HG03469 (cell line): ENCODE data around the gene SCYGR6.
"Not testable (repeated sequence)": the region's sequence is repeated elsewhere in the genome, so short reads cannot be mapped to it uniquely, and the experiment has no call there.

Experiments used
- ATAC-seq: cut with Tn5 transposase; IDR thresholded peaks from one replicate; pipeline ENCODE4 v1.9.1; 2021; ENCODE audit warnings: mild to moderate bottlenecking, moderate library complexity, moderate number of reproducible peaks; ENCODE audit not compliant: unreplicated experiment

SCYGR6 gene, protein sequence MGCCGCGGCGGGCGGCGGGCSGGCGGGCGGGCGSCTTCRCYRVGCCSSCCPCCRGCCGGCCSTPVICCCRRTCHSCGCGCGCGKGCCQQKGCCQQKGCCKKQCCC

DNA sequence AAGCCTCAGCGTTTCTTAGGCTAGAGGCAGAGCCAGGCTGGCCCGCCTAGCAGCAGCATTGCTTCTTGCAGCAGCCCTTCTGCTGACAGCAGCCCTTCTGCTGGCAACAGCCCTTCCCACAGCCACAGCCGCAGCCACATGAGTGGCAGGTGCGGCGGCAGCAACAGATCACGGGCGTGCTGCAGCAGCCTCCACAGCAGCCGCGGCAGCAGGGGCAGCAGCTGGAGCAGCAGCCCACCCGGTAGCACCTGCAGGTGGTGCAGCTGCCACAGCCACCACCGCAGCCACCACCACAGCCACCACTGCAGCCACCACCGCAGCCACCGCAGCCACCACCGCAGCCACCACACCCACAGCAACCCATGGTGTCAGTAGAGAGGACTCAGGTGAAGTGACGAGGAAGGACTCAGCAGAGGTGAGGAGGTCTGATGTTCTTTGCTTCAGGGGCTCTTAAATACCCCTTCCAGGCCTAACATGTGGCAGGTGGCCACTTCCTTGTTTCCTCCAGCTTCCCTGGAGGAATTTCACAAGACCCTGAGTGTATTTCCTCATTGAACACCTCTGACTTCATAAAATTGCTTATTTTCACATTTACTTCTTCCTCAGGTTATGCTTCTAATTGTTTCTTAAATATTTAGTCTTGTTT lies at the start of gene SCYGR6:
Gene SCYGR6 (minus strand): TSS at position 364 of the 646 bp plus-strand sequence. CDS start 0 bp downstream, at position 364.
- ATAC-seq = no peak

DNA sequence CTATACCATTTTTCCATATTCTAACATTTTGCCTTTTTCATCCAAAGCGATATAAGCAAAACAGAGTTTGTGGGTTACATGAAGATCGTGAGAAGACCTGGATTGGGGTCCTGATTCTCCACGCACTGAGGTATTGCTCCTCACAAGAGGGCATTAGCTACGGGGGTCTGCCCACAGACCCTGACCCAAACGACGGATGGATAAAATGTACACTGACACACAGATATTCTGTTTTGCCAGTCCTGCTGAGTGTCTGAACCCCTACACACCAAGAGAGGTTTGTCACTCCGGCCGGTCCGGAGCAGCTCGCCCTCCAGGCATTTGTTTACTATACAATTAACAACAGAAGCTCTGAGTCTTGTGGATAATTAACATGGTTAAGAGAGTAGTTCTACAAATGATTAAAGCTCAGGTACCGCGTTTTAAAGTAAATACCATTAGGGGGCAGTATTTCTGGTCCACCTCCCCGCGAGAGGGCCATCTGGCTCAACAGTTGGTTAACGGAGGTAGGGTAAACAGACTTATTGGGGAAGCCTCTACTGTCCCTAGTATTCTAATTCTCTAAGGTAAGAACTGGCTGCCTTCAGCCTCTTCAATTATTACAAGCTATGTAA lies 49.6 kb upstream of the SCYGR6 start:
- ATAC-seq = no peak

DNA sequence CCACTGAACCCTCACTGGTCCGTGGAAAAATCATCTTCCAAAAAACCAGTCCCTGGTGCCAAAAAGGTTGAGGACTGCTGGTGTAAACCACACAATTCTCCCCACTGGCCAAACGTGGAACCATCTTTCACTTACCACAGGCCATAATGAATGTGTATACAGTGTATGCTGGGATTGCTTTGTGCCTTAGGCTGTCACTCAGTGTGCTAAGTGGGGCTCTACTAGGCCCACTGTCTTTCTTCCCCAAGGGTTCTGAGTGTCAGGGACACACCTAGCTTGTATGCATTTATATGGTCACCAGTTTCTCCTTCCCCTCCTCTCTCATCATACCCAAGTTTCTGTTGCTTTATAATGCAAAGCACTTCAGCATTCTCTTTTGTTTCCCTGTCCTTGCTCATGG lies 48.4 kb upstream of the SCYGR6 start:
- no peak for ATAC-seq

DNA sequence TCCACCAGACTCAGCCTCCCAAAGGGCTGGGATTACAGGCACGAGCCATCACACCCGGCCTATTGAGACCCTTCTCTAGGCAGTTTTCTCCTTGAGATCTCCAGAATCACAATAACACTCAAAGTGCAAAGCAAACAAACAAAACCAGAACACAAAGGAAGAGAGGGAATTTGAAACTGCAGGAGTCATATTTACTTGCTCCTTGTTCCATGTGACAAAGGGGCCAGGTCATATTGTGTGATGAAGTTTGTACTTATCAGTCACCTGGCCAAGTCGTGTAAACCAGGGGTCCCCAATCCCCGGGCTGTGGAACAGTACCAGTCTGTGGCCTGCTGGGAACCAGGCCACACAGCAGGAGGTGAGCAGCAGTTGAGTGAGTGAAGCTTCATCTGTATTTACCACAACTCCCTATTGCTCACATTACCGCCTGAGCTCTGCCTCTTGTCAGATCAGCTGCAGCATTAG lies 47.7 kb upstream of the SCYGR6 start:
- ATAC-seq = no peak

DNA sequence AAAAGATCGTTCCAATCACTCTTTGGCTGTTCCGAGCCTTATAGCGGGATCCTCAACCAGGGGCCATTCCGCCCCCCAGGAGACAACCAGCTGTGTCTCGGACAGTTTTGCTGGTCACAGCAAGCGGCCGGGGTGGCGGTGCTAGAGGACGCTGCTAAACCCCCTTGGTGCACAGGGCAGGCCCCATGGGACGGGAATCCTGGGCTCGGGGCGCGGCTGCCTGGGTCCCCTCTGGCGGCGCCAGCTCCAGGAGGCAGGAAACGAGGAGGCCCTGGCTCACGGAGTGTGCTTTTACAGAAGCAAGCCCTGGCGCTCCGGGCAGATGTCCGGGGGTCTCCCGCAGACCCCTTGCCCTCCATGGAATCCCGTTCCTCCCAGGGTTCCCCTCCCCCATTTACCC lies 43.3 kb upstream of the SCYGR6 start:
- ATAC-seq = no peak

DNA sequence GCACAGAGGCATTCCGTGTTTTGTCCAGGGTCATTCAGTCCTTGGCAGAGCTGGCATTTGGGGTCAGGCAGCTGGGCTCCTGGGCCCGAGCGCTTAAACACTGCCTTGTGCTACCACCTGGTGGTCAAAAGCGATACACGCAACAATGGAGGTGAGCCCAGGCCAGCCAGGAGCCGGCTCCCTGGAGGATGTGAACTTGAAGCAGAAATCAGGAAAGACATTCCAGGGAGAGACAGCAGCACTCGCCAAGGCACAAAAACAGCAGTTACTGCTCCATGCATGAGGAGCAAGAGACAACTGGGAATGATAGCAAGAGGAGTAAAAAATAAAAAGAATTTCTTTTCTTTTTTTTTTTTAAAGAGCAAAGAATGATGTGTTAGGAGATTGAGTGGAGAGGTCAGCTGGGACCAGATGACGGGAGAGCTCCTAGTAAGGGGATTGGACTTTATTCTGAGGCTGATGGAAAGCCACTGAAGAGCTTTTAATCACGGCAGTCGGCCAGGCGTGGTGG lies 41.9 kb upstream of the SCYGR6 start:
- ATAC-seq = peak; percentile 98

DNA sequence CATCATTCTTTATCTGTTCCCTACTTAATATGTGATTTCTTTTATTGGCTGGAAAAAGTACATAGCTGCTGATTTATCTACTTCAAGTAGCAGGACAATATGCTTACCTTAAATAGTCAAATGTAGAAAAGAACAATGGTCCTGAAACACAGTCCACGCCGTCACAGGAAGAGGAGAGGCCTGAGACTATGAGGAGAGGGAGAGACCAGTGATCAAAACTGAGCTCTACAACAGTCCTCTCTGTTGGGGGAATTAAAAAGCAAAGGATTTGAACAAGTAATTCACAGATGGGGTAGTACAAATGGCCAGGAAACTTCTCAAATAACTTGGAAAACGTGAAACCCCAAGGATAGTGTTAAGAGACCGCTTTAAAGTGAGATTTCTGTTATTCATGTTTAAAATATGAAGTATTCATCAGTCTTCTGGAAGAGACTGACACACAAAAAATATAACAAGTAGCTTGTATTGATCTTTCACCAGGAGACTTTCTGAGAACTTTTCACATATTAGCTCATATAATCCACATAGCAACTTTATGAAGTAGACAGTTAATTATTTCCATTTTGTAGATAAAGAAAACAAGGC lies 41.3 kb upstream of the SCYGR6 start:
- no peak for ATAC-seq

DNA sequence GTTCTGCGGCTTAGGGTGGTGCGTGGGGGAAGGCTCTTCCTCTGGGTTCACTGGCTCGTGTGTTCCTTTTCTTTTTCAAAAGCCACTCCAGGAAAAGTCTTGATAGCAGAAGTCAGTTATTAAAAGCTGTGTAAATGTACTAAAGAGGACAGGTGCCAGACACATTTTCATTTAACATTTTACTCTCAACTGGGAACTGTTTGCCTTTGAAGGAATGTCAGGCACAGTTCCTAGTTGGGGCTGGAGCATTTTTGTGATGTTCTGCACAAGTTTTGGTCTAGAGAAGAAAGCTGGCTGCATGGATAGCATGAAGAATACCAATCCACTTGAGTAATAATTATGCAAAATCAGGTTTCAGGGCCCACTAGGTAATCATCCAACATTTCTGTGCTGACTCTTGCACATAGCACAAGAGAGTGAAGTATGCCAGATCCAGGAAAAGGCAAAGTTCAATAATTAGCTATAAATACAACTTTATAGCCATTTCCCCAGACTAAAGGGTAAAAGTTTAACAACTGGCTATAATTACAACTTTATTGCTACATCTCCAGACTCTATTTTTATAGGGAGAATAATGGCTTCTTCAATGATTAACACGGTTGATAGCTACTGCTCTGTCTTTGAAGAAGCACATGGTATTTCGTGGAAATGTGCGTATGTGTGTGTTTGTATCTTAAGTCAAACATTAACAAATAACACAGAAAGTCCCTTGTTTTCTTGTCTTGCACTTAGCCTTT lies 37.4 kb upstream of the SCYGR6 start:
- no peak for ATAC-seq

DNA sequence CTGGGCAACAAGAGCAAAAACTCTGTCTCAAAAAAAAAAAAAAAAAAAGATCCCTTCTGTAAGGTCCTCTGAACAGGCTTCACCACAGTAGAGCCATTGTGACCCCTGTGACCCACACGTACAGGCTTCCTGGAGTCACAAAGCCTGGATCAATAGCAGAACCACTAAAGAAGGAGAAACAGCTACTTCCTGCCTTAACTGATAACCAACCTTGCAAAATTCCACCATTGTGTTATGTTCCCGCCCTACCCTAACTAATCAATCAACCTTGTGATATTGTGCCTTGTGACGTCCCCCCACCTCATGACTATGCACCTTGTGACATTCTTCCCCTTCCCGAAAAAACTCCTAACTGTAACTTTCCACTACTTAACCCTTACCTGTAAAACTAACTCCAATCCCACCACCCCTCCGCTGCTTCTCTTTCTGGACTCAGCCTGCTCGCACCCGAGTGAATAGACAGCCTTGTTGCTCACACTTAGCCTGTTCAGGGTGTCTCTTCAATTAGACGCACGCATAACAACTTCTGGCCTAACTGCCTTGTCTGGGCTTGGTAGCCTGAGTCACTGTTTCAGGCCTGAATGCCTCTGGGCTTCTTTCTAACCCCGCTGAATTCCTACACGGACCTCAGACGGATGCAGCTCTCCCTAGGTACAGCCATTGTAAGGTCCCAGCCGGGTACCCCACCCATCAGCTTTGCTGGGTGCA lies 35.0 kb upstream of the SCYGR6 start:
- ATAC-seq = no peak

DNA sequence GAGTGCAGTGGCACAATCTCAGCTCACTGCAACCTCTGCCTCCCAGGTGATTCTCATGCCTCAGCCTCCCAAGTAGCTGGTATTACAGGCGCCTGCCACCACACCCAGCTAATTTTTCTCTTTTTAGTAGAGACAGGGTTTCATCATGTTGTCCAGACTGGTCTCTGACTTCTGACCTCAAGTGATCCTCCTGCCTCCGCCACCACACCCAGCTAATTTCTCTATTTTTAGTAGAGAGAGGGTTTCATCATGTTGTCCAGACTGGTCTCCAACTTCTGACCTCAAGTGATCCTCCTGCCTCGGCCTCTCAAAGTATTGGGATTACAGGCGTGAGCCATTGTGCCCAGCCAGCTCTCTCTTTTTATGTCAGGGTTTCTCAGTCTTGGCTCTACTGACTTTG lies 31.7 kb upstream of the SCYGR6 start:
- ATAC-seq = not testable (repeated sequence)

DNA sequence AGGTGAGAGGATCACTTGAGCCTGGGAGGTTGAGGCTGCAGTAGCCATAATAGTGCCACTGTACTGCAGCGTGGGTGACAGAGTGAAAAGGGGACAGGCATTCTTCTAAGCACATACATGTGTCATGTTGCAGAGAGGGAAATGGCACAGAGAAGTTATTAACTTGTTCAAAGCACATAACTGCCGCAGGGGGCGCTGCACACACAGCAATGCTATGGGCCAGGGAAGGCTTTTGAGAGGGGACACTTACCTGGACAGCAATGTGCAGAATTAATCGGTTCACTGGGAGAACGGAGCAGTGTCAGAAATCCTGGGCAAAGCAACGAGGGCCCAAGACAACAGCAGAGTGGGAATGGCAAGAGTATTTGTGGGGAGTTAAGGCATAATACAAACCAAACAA lies 23.5 kb upstream of the SCYGR6 start:
- no peak for ATAC-seq

DNA sequence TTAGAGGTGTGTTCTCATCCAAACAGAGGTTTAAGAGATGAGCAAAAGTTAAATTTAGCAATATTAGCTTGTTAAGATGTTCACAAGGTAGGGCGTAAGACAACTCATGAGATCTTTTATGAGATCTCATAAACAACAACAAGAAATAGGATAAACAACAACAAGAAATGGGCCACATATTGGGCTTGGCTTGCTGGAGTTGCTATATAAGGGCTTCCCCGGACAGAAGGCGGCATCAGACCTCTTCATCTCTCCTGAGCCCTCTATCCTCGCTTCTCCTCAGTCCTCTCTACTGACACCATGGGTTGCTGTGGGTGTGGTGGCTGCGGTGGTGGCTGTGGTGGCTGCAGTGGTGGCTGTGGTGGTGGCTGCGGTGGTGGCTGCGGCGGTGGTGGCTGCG lies 21.0 kb upstream of the SCYGR6 start, which contains the start of gene SCYGR8:
Gene SCYGR8 (plus strand): TSS at position 301 of the 400 bp plus-strand sequence. CDS start 0 bp downstream, at position 301.
- ATAC-seq = no peak

DNA sequence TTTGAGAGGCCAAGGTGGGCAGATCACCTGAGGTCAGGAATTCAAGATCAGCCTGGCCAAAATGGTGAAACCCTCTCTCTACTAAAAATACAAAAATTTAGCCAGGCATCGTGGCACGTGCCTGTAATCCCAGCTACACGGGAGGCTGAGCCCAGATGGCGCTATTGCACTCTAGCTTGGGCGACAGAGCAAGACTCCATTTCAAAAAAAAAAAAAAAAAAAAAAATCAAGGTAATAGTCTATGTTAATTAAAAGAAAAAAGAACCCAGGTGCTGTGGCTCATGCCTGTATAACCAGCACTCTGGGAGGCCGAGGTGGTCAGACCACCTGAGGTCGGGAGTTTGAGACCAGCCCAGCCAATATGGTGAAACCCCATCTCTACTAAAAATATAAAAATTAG lies 16.1 kb upstream of the SCYGR6 start:
- ATAC-seq = not testable (repeated sequence)

DNA sequence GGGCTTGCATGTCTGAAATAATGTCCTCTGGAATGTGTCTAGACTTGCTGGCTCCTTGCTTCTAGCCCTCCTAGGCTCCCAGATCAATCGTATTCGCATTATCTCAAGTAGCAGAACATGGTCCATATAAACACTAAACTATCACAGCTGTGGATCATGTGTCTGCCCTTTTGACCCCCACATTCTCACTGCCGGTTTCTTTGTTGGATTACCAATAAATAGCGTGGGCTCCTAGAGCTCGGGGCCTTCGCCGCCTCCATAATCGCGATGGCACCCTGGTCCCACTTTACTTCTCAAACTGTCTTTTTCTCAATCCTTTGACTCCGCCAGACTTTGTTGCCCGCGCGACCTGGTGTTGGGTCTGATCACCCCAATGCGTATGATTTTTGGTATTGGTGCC lies 14.8 kb upstream of the SCYGR6 start:
- ATAC-seq = no peak

DNA sequence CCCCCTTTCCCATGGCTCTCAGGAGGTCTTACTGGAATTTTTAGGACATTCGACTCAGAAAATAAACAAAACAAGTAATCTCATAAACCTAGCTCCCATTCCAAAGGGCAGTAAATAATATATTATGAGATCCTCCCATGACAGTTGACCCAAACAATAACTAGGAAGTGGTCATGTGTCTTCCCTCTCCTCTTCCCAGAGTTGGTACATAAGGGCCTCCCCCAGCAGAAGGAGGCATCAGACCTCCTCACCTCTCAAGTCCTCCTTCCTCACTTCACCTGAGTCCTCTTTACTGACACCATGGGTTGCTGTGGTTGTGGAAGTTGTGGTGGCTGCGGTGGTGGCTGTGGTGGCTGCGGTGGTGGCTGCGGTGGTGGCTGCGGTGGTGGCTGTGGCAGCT lies 3.5 kb upstream of the SCYGR6 start, which contains the start of gene SCYGR7:
Gene SCYGR7 (plus strand): TSS at position 301 of the 400 bp plus-strand sequence. CDS start 0 bp downstream, at position 301.
- ATAC-seq = no peak

DNA sequence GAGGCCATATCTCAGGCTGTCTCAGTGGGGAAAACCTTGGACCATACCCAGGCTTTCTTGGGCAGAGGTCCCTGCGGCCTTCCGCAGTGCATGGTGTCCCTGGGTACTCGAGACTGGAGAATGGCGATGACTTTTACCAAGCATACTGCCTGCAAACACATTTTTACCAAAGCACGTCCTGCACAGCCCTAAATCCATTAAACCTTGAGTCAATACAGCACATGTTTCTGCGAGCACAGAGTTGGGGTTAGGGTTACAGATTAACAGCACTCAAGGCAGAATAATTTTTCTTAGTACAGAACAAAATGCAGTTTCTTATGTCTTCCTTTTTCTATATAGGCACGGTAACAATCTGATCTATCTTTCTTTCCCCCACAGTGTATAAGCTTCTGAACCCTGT lies 1.7 kb downstream of the SCYGR6 start:
- not testable (repeated sequence) for ATAC-seq

DNA sequence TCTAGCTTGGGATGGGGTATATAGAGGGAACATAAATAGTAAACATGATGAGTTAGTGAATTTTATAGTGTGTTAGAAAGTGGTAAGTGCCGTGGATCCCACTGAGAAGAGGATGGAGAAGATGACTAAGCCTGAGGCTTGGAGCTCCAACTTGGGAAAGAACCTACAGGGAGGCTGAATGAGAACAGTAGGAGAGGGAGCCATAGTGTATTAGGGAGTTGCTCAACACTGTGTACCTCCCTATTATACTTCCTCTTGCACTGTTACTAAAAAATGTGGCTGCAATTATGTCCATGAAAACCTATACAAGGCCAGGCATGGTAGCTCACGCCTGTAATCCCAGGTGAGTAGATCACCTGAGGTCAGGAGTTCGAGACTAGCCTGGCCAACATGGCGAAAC lies 3.9 kb downstream of the SCYGR6 start:
- no peak for ATAC-seq

DNA sequence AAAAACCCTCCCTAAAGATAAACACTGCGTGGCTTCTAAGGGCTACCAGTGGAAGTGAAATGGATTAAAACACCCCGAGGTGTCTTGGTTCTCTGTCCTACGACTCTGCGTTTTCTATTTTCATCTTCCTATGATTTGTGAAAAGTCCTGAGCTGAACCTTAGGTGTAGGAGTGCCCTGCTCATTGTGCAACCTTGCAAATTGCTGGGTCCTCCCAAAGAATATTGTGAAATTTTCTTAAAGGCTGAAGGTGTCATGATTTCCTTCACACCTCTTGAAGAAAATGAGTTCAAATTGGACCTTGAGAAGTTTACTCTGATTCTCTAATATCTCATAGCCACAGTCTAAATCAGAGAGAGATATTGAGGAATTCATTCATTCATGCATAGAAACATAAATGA lies 4.9 kb downstream of the SCYGR6 start:
- no peak for ATAC-seq

DNA sequence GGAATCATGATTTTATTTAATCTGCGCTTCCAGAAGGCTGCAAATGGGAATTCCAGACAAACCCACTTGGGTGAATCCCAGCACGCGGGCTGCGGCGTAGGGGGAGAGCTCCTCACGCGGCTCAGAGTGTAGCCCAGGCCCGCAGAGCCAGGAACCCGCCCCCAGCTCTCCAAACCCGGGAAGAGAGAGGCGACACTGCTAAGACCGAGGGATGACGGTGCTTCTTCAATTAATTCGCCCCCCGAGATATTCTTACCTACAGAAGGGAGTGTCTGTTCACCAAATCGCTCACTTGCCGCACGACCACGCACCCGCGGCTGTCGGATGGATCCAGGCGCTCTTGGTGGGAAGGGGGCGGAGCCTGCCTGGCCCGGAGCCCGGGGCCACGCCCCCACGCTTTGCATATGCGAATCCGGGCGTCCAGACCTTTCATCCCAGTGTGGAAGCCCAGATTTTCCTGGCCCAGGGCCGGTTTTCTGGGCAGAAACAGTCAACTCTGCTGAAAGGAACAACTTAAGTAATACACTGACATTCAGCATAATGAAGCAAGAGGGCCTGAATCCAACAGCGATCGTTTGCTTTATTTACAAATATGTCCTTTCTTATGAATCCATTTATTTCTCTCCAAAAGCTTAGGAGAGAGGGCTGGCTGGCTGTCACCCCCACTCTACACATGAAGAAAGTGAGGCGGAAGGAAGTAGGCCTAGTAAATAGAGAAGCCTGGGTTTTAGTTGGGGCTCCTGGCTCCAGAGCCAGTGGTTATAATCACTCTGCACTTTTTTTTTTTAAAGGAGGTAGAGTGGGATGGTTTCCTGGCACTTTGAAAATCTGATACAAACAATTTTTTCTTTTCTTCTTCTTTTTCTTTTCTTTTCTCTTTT lies 6.6 kb downstream of the SCYGR6 start, which contains the start of gene SLC19A3:
Gene SLC19A3 (minus strand): TSS at position 342 of the 881 bp plus-strand sequence. CDS start 15,710 bp downstream, outside the sequence.
- ATAC-seq = no peak
